Stimulated activated CD8-positive, alpha-beta memory T cell treated with anti-CD3 and anti-CD28 coated beads, Interleukin-7, amount 100 ng/mL, for 4 hours (primary cell): ENCODE results near the gene ALPL.
A peak's percentile ranks its signal among the peaks of the same experiment; 100 is the strongest.

ENCODE experiments used
- DNase-seq, 2 donors: peaks; one replicate each; pipeline ENCODE4 v3.0.0-alpha.2; 2020; ENCODE audit warnings: low read depth in 2 of 2

Gene ALPL

GRCh38 chr1:21618561-21619374 lies 109.5 kb downstream of the ALPL start:
- no peak for DNase-seq

- DNase-seq, result no peak
Measured at GRCh38 chr1:21619375-21619947, 110.2 kb downstream of the ALPL start.

GRCh38 chr1:21620011-21620410 lies 110.8 kb downstream of the ALPL start:
- DNase-seq, result no peak

GRCh38 chr1:21620496-21620895 lies 111.3 kb downstream of the ALPL start:
- no peak for DNase-seq

GRCh38 chr1:21621051-21621450 lies 111.8 kb downstream of the ALPL start:
- DNase-seq, result no peak

DNA sequence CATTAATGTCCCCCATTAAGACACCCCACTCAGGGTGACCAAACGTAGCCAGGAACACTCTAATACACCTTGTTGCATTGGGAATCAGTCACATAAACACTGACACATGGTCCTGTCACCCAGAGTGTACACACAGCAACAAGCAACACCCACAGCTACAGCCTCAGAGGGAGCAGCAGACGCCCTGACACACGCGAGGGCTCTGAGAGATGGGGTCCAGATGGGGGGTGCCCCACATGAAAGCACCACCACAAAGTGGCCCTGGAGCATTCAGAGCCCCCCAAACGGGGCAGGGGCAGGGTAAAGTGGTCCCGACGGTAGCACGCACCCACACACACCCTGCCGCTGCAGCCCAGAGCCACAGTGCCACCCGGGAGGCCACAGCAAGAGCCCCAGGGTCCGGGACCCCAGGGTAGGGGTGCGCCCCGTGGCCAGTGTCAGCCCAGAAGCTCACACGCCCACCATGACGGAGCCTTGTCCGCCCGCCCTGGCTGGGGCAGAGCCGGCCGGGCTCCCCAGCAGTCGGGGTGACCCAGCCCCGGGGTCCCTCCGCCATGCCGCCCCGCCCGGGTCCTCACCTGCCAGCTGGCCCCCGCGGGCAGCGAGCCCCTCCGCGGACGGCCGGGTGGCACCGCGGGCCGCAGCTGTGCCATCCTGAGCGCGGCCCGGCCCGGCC lies 112.7 kb downstream of the ALPL start:
- no peak for DNase-seq

DNA sequence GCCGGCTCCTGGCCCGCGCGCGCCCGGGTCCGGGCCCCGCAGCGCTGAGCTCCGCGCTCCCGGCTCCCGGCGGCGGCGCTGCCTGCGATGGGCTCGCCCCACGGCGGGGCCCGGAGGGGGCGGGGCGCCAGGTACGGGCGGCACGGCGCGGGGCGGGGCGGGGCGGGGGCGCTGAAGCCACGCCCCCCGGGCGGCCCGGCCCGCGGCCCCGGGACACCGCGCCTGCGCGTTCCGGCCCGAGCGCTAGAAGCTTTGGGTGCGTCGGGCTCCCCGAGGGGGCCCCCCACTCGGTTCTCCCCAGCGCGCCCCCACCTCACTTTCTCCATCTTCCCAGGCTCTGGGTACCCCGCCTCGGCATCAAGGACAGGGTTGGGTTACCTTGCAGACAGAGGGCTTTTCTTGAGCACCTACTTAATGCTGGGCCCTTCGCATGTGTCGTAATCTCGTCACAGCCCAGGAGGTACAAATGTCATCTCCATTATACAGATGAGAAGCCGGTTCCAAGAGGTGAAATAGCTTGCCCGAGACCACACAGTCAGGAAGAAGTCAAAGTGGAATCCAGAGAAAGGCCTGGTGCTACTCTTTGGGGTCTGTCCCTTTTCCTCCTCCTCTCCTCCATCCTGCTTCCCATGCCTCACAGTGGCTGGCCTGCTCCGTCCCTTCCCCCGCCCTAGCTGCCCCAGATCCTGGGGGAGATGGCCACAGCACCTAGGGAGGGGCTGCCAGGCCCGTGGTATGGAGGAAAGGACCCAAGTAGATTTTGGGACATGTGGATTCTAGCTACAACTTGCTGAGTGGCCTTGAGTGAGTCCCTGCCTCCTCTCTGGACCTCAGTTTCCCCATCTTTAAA lies 113.5 kb downstream of the ALPL start:
- DNase-seq, result peak in 1 of 2 donors; percentile 30

GRCh38 chr1:21623410-21623961 lies 114.3 kb downstream of the ALPL start:
- no peak for DNase-seq

- DNase-seq, result no peak
Measured at GRCh38 chr1:21624571-21625389, 115.6 kb downstream of the ALPL start.

- no peak for DNase-seq
Measured at GRCh38 chr1:21625390-21626190, 116.4 kb downstream of the ALPL start.

DNA sequence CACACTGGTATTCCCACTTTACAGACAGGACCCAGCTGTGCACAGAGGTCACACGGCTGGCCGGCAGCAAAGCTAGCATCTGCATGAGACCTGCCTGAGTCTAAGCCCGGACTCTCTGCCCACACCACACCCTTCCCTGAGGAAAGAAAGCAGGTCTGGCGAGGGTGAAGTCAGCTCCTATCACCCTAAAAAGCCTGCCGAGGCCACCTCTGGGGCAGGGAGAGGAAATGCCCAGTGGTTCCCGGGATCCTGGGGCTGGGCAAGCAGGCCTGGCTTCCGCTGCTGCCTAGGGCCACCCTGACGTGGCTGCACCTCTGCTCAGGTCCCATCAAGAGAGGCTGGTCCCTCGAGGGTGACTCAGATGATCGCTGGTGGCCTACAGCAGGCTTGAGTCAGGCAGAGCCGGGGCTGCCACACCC lies 117.7 kb downstream of the ALPL start:
- DNase-seq, result no peak
